CD4-positive, alpha-beta T cell treated with Interleukin-15 for 4 hours (primary cell): Measurements from ENCODE around the gene TRAPPC3.

Experiments
- DNase-seq: peaks from one replicate; pipeline ENCODE4 v3.0.0-alpha.2; 2020; ENCODE audit warnings: low spot score

Gene TRAPPC3

DNA sequence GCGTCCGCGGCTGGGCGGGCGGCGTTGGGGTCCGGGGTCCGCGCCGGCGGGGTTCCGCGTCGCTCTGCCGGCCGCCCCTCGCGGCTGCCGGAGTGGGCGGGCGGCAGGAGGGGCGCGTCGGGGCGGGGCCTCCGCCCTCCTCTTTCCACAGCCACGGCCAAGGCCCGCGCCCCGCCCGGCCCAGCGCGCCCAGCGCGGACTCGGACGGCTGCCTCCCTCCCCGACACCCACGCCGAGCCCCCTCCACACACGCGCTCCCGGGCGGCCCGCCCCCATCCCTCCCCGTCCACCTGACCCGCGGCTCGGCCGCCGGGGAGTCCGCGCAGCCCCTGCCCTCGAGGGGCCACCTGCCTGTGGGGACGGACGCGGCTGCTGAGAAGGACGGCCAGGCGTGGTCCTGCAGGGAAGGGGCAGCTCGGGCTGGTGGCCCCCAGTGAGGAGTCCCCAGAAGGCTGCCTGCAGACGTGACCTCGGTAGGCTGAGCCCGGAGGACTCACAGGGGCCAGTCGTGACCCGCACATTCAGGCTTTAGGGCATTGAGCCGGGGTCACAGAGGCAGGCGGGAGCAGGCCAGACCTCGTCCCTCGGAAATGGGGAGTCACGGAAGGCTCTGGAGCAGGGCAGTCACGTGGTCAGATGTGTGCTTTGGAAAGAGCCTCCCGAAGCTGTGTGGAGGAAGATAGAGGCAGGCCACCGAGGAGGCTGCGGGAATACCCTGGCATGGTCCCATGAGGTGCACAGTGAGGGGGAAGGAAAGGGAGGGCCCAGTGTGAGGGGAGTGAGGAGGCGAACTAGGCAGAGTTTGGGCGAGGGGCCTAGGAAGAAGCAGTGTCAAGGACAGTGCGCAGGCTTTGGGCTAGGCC lies 23.9 kb downstream of the TRAPPC3 start, which contains the start of gene COL8A2:
Gene COL8A2, minus strand, starts transcription at position 94 of the 863 bp plus-strand sequence. CDS start 24,980 bp downstream, outside the sequence.
- no peak for DNase-seq

DNA sequence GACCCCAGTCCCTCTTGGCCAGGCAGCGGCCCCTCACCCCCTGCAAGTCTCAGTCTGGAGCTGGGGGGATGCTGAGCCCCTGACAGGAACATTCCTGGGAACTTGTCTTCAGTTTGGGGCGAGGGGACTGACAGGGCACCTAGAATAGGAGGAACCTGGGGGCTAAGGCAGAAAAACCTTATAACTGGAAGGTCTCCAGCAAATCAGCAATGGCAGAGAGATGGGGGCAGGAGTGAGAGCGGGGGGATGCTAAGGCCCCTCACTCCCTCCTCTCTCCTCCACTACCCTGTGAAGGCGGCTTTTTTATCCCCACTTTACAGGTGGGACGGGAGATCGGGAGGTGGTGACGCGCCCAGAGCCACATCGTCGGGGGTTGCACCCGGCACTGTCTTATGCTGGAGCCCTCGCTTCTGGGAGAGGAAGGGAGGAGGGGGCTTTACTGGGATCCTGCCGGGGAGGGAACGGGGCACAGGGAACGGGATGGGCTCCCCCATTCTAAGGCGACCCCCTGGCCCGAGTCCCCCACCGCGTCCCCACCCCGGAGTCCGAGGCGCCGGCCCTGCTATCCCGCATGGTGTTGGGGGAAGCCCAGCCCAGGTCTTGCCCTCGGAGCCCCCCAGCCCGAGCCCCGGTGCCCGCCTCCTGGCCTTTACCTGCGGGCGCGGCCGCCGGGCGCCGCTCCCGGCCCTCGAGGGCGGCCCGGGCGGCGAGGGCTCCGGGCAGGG lies 24.7 kb downstream of the TRAPPC3 start:
- no peak for DNase-seq

DNA sequence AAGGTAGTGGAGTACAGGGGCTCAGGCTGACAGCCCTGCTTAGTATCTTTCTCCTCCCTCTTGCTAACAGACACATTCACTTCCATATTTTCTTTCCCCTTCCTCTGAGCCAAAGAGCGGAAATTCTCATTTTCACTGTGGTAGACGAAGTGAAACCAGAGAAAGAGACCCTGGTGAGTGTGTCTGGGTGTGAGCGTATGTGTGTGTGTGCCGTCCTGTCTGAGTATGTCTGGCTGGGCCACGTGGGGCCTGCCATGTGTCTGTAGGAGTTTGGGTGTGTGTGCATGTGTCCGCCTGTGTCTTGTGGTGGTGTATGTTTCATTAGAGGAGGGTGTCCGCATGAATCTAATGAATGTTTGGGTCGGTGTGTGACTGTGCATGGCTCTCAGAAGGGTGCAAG lies 25.9 kb downstream of the TRAPPC3 start:
- DNase-seq, result peak; percentile 4

DNA sequence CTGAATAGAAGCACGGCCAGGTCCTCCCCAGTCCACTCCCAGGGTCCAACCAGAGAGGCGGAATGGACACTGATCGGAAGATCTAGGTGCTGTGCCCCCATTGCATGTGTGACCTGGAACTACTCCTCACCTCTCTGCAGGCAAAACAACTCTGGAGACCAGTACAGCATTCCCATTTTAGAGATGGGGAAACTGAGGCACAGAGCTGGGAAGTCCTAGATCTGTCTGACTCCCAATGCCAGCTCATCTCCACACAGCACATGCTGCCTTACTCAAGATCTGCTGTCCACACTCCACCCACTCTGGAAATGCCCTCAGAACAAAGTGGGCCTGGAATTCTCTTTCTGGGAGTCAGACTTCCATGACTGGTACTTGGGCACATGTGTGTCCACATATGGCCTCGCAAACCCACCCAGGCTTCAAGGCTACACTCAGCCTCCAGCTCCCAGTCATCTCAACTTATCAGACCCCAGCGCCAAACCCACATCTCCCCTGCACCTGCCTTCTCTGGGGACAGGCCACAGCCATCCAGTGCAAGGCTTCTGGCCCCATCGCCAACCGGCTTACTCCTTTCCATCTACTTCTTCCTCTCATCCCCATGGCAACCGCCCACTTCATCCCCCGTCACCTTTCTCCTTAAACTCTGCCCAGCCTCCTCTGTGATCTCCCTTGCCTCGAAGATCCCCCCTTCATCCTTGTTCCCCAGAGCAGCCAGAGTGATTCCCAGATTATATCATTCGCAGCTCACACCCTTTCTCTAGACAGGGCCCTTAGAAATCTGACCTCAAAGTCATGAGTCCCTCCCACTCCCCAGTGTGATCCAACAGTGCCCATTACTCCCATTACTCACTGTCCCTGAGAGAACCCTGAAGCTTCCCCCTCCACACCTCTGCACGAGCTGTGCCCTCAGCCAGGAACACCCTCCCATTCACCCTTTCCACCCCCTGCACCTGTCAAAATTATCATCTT lies 26.9 kb downstream of the TRAPPC3 start:
- DNase-seq, result no peak

DNA sequence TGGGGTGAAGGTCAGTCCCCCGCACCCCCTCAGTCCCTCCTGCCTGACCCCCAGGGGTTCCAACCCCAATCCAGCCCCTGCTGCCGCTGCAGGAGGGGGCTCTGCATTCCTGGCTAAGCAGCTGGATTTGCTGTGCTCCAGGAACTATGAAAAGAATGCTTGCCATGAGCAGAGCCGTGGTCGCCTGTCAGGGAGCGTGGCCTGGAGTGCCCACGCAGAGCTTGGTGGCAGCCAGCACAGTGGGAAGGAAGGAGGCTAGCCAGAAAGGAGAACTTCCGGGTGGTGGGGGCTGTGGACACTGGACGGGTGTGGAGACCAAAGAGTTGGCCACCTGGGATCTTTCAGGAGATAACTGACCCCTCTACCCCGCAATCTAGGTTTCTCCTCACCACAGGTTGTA lies 29.8 kb downstream of the TRAPPC3 start:
- DNase-seq, result no peak

DNA sequence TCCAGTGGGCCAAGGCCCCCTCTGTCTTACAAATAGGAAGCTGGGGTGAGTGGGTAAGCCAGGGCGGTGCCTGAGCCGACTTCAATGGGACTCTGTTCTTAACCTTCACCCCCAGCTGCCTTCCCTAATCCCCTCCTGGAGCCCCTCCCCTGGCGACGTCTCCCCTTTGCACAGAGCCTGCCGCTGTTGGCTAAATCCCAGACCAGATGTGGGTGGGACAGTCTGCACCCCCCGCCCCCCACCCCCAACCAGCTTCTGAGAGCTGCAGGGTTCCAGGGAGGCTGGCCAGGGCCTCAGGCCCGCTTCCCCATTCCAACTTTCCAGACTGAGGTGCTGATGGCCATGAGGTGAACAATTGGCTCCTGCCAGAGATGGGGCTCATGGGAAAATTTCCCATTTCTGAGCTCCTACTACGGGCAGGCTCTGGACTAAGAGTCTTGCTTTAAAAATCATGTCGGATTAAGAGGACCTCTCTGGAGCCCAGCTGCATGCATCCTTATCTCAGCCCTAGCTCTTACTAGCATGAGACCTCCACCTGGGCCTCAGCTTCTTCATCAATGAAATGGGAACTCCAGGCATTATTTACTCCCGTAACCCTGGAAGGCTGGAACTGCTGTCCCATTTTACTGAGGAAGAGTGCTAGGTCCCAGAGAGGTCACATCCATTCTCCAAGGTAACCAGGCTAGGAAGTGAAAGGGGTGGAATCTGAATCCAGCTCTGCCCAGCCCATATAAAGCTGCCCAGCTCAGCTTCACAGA lies 30.7 kb downstream of the TRAPPC3 start:
- no peak for DNase-seq

DNA sequence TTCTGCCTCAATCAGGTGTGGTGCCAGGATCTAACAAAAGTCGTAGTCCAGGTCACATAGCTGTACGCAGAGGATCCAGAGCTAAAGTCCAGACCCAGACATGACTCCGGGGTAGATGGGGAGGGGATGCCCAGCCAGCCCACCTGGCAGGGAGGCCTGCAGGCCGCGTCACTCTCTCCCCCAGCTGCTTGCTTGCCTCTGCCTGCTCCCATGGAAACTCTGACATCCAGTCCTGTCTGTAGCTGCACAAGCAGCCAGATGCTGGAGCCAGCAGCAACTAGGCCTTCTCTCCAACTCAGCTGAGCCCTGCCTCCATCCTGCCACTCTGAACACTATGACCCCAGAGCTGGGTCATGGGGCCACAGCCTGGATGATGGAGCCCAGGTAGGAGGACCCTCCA lies 32.4 kb downstream of the TRAPPC3 start:
- DNase-seq, result no peak

DNA sequence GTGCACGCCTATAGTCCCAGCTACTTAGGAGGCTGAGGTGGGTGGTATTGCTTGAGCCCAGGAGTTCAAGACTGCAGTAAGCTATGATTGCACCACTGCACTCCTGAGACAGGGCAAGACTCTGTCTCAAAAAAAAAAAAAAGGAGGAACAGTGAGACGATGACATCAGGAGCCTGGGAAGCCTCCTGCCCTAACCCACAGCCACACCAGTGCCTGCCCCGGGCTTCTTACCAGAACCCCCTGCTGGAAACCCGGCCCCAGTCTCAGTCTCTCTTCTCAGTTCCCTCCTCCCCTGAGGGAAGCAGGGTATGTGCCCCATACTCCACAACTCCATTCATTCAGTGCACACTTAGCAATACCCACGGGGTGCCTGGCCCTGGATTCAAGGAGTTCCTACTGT lies 33.4 kb downstream of the TRAPPC3 start:
- DNase-seq, result no peak

DNA sequence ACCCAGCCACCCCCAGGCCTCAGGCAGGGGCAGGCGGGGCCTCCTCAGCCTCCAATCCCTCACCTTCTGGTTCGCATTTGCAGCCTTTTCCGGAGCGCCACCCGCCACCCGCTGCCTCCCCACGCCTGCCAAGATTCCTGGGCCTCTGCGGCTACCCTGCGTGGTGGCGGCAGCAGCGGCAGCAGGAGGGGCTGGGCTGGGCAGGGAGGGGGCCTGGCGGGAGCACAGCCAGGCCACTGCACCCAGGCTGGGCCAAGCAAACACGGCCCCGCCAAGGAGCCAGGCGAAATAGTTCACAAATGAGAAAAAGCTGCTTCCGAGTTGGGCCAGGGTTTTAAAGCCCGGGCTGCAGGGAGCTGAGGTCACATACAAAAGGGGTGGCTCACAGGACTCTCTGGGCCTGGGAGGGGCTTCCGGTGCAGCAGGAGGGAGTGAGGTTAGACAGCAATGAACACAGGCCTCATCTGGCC lies 34.1 kb downstream of the TRAPPC3 start:
- no peak for DNase-seq

DNA sequence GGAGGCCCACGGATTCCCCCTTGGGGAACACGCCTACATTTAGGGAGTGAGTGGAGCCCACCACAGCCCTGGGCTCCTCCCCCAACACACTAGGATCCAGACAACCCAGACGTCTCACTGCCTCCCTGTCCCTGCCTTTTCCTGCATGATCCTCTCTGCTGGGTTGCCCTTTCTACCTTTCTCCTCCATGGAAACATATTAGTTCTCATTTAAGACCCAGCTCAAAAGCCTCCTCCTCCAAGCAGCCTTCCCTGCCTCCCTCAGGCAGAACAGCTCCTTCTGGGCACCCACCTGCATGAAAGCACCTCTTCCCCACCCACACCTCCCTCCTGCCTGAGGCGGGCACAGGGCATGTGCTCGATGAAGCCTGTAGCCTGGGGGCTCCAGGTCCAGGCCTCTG lies 34.9 kb downstream of the TRAPPC3 start:
- no peak for DNase-seq

DNA sequence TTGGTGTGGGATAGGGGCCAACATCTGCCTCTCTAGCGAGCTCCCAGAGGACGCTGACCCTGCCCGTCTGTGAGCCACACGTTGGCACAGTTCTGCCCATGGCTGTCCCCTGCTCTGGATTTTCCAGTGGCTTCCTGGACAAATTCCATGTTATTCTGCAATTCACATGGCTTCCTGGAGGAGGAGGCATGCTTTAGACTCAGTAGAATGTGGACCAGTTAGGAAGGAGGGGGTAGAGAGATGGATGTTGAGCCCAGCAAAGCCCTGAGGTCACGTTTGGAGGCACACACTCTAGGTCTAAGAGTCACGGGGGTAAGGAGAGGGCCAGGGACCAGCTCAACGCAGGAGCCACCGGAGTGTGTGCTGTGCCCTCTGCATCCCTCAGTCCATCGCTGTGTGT lies 36.5 kb downstream of the TRAPPC3 start:
- DNase-seq, result no peak

DNA sequence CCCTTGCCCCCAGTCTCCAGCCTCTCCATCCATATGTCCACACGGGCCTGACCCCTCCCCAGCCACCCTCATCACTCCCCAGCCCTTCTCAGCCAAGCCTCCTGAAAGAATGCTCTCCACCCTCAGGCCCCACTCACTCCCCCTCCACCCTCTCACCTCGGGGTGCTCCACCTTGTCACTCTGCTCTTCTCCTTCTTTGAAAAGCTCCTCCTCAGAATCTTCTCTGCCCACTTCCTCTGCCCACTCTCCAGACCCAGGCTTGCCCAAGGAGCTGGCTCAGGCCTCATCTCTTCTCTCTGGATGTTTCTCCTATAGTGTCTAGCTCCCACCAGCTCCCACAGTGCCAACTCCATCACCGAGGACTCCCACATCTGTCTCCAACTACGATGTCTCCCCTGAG lies 38.1 kb downstream of the TRAPPC3 start:
- DNase-seq, result no peak

DNA sequence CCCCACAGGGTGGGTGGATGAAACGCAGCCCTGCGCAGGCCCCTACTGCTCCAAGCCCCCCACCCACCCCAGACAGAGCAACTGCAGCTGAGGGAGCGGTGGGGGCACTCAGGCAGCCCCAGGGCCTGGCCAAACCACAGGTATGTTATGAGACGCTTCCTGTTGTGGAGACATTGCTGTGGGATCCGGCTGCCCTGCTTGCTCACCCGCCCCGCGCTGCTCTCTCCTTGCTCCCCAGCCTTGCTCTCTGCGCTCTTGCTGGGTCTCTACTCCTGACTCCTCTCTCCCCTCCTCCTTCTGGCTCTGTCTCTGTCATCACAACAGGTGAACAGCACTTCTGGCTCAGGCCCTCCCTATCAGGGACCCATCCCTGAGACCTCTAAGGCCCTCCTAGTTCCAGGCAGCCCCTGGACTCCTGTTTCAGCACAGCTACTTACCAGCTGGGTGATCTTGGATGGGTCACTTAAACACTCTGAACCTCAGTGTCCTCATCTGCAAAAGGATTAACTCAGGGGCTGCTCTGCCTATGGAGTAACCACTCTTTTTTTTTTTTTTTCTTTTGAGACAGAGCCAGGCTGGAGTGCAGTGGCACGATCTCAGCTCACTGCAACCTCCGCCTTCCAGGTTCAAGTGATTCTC lies 40.1 kb downstream of the TRAPPC3 start:
- DNase-seq, result peak; percentile 24

DNA sequence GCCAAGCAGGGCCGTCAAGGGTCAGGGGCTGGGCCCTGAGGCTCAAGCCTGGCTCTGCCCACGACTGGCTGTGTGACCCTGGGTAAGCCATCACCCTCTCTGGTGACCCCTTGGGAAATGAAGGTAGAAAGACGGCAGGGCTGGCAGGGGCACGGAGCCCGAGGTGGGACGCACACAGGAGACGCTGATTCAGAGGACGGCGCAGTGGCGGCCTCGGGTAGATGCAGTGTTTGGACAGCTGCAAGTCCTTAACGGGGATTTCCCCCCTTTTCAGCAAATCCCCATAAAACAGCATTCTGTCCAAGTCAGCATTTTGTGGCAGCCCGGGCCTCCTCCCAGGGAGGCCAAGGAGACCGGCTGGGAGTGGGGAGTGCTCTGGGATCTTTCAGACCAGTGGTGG lies 41.0 kb downstream of the TRAPPC3 start:
- no peak for DNase-seq

DNA sequence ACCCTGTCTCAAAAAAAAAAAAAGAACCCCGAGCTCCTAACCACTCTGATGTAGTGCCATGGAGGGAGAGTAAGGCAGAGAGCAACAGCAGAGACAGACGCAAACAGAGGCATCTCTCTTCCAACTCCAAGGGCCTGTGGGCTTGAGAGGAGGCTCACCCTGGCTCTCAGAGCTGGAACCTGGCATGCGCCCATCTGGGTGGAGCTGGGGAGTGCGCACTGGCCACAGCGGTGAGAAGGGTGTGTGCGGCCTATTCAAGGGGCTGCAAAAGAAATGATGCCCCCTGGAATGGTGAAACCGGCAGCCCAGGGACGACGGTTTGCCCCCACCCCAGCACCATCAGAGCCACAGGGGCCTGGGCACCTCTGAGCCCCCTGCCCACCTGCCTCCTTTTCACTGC lies 41.9 kb downstream of the TRAPPC3 start:
- DNase-seq, result no peak

DNA sequence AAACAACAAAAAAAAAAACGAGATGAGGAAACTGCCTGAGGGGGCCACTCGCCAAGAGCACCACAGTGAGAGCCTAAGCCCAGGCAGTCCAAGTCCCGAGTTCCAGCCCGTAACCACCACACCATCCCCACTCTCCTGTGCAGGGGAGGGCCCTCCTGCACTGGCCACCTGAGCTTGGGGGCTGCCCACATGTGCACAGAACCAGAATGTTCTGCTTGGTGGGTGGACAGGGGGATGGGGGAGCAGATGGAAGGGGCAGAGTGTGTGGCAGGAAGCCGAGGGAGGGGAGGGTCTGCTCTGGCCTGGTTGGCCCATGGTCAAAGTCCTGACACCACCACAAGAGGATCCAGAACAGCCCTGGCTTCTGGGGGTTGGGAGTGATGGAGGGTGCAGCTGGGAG lies 43.0 kb downstream of the TRAPPC3 start:
- DNase-seq, result no peak

DNA sequence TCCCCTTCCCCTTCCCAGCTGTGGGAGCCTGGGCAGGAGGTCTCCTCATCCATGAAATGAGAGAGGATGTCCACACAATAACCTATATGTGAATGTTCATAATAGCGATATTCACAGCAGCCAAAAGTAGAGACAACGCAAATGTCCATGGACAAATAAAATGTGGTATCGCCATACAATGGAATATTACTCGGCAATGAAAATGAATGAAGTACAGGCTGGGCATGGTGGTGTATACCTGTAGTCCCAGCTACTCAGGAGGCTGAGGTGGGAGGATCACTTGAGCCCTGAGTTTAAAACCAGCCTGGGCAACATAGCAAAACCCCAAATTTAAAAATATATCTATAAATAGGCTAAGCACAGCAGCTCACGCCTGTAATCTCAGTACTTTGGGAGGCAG lies 47.7 kb downstream of the TRAPPC3 start:
- no peak for DNase-seq

DNA sequence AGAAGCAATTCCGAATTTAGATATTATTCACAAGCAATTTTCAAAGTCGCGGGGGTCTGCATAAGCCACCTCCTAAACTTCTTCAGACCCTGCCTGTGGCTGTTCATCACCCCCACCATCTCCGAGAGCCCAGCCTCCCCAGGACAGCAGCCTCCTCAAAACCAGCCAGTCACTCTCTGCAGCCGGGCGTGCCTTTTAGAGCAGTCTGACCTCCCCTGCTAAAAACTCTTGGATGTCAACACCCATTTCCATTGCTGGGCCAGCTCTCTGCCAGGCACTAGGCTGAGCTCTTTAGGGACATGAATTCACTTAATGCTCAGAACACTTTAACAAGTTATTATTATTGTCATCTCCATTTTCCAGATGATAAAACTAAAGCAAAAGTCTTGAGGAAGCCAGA lies 48.9 kb downstream of the TRAPPC3 start:
- DNase-seq, result no peak

DNA sequence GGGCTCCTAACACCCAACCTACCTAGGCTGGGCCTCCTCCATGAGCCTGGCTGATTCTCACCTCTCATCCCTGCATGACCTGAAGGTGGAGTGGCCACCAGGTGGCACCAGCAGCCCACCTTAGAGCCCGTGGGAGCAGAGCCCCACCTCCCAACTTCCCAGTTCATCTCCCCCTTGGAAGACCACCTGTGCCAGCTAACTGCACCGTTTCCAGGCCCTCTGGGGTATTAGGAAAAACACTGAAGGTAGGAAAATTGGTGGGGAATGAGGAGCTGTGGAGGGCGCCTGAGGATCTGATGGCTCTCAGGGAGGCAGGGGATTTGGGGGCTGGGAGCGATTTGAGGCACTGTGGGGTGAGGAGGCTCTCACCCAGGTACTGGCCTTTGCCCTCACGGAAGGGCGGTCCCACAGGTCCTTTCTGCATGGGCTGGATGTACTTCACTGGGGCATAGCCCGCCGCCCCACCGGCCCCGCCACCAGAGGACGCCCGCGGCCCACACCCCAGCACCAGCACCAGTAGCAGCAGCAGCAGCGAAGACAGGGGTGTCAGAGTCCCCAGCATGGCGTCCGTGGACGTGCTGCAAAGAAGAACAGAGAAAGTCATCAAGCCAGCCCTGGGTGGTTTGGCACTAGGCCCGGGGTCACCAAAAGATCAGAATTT lies 49.5 kb downstream of the TRAPPC3 start:
- peak; percentile 71 for DNase-seq

DNA sequence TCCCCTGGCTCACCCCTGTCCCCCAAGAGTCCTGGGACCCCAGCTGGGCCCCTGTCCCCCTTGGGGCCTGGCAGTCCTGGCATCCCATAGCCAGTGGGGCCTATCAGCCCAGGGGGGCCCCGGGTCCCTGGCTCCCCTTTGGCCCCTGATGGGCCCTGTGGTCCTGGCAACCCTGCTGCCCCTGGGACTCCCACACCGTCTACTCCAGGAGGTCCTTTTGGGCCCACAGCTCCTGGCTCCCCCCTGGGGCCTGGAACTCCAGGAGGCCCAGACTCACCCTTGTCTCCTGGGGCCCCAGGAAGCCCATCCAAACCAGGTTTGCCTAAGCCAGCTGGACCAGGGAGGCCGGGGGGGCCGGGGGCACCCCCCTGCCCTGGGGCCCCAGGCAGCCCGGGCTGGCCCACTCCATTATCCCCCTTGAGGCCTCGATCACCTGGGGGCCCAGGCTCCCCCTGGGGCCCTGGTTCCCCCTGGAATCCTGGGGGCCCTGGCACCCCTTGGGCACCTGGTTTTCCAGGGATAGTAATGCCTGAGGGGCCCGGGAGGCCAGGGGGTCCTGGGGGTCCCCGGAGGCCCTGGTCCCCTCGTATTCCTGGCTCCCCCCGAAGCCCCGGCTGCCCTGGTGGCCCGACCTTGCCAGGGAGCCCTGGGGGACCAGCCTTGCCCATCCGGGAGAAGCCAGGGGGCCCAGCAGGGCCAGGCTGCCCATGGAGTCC lies 50.5 kb downstream of the TRAPPC3 start:
- DNase-seq, result no peak
